Natural killer cell (primary cell): ENCODE data around the gene SMIM10L2A. TPM values are rescaled to one million over a fixed set of nuclear protein-coding genes. Genes with fewer than 3 reads are reported as not detected.
"Not testable (repeated sequence)": the region's sequence is repeated elsewhere in the genome, so short reads cannot be mapped to it uniquely, and the experiment has no call there.

Source experiments
- ATAC-seq, 3 donors: fragments of 150-1000 bp in 2 of 3; fragments of 200-7000 bp in 1 of 3; cut with Tn5 transposase; 1 replicate in 1 of 3; 2 replicates in 2 of 3; pipeline ENCODE4 v1.10.0; 2021; ENCODE audit warnings: mild to moderate bottlenecking in 2 of 3, moderate library complexity in 2 of 3
- DNase-seq, 2 donors: peaks; one replicate each; pipeline versions ENCODE4 v3.0.0 to v3.0.0-alpha.2; 2013 to 2021; ENCODE audit warnings: mixed read lengths in 1 of 2
- H3K27ac ChIP-seq: one replicate; pipeline ENCODE4 v1.5.1; 2013; ENCODE audit warnings: mild to moderate bottlenecking, low read length
- H3K27me3 ChIP-seq: one replicate; pipeline ENCODE4 v1.6.1; 2013; ENCODE audit warnings: low read length; ENCODE audit not compliant: control insufficient read depth, insufficient read depth
- H3K36me3 ChIP-seq: one replicate; pipeline ENCODE4 v1.6.1; 2013; ENCODE audit warnings: low read length; ENCODE audit not compliant: control insufficient read depth, insufficient read depth
- H3K4me1 ChIP-seq: one replicate; pipeline ENCODE4 v1.6.1; 2013; ENCODE audit warnings: low read length; ENCODE audit not compliant: control insufficient read depth, insufficient read depth
- H3K4me3 ChIP-seq: one replicate; pipeline ENCODE4 v1.5.1; 2013; ENCODE audit warnings: low read length
- H3K9me3 ChIP-seq: one replicate; pipeline ENCODE4 v1.6.1; 2013; ENCODE audit warnings: low read length; ENCODE audit not compliant: control insufficient read depth, insufficient read depth
- H3K27ac Mint-ChIP-seq, 2 donors: one replicate each; pipeline ENCODE4 v1.8.0; 2022; ENCODE audit warnings: mild to moderate bottlenecking in 2 of 2, mixed read lengths in 2 of 2, moderate library complexity in 1 of 2
- H3K27me3 Mint-ChIP-seq, 2 donors: one replicate each; pipeline ENCODE4 v1.8.0; 2022; ENCODE audit warnings: low read depth in 2 of 2, mixed read lengths in 2 of 2
- H3K36me3 Mint-ChIP-seq: one replicate; pipeline ENCODE4 v1.8.0; 2022; ENCODE audit warnings: mixed read lengths
- H3K4me1 Mint-ChIP-seq, 2 donors: one replicate each; pipeline ENCODE4 v1.8.0; 2022; ENCODE audit warnings: mixed read lengths in 2 of 2
- H3K4me3 Mint-ChIP-seq: one replicate; pipeline ENCODE4 v1.8.0; 2022; ENCODE audit warnings: mild to moderate bottlenecking, moderate library complexity, mixed read lengths
- H3K9me3 Mint-ChIP-seq, 2 donors: one replicate each; pipeline ENCODE4 v1.8.0; 2022; ENCODE audit warnings: mixed read lengths in 2 of 2
- CTCF ChIP-seq: fragments of 200-600 bp; IDR thresholded peaks from one replicate; pipeline ENCODE4 v1.8.0; 2022; ENCODE audit warnings: antibody characterized with exemption
- WGBS: methylation state at CpG from one replicate; pipeline ENCODE4 v1.1.7; 2013; ENCODE audit warnings: missing lambda C conversion rate; ENCODE audit not compliant: insufficient coverage; 5-methylcytosine and 5-hydroxymethylcytosine counted together
- intact Hi-C: fragments of 100-400 bp; cut with micrococcal nuclease; formaldehyde crosslinking; loops from one replicate; pipeline ENCODE4 v1.14.2; 2022
- total RNA-seq, 4 donors: library from RNA; stranded (reverse); fragments of 120-200 nt in 1 of 4; gene quantifications; one replicate each; pipeline versions ENCODE4 v1.2.3 to v1.2.4, GENCODE V29; 2013 to 2022

The SMIM10L2A gene
- total RNA-seq, 3 donors from 2014 or later (not counting 1 experiment from before 2014, with no cell fraction given) = 0.08 to 0.27 (median 0.14) TPM

DNA sequence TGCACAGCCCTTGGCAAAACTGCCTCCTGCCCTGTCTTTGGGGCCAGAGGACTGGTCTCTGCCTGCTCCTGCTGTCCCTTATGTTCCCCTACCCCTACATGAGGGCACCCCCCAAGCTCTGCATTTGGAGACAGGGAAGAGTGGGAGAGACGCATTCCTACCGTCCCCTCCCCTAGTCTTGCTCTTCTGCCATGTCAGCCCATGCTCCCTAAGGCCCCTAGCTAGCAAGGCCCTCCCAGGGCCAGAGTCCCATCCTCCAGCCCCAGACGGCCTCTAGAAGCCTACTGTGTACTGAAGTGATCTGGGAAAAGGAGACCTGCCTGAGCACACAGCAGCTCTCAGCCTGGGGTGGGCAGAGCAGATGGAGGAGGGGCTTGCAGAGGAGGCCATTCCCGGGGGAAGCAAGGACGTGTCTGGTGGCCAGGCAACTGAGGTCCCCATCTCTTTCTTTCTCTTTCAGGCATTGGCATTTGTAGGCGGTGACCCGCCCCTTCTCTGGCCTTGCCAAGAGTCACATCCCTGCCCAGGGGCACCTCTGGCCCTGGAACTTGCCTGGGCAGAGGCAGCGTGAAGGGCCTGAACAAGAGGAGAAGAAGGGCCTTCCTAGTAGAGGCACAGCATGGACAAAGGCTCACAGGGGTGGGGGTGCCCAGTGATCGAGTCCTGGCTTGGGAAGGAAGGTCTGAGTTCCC is 1.6 kb downstream of the SMIM10L2A start:
- H3K27ac Mint-ChIP-seq, H3K9me3 Mint-ChIP-seq, H3K4me1 Mint-ChIP-seq, H3K36me3 Mint-ChIP-seq, H3K27me3 ChIP-seq, H3K27ac ChIP-seq, DNase-seq, intact Hi-C loops, H3K4me3 ChIP-seq, H3K36me3 ChIP-seq, H3K9me3 ChIP-seq, ATAC-seq: not testable (repeated sequence)
- 96% methylated on average over 5 of the region's 9 CpGs for WGBS
- peaks cover 8 to 23% of the 10 kb centered on the region in 2 donors for H3K27me3 Mint-ChIP-seq
- H3K4me3 Mint-ChIP-seq = peak overlapping the region; percentile 71
- peaks cover 12% of the 10 kb centered on the region for H3K4me1 ChIP-seq

DNA sequence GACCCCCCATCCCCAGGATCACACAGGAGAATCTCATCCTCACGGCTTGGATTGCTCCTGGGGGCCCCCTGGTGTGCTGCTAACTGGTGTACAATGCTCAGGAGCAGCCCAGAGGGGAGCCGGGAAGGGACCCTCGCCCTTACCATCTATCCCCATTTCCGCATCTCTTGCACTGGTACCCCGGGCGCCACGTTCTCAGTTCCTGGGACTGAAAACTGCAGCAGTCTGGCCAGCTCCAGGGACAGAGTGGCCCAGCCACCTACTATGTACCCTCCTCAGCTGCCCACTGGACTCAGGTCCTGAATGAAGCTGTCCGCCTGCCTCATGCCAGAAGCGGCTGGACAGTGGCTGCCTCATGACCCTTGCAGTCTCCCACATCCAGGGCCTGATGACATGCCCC is 2.7 kb downstream of the SMIM10L2A start:
- Histone ChIP-seq H3K27ac (no peak overlapping the region), H3K36me3 (no peaks in the 10 kb centered on the region), H3K27me3 (no peaks in the 10 kb centered on the region), H3K9me3 (no peaks in the 10 kb centered on the region), H3K4me1 (peaks cover 12% of the 10 kb centered on the region), H3K4me3 (no peak overlapping the region)
- Mint-ChIP-seq H3K27me3 (peaks cover 8 to 34% of the 10 kb centered on the region in 2 donors), H3K9me3 (no peaks in the 10 kb centered on the region), H3K4me1 (peaks cover 5 to 6% of the 10 kb centered on the region in 2 donors), H3K4me3 (no peak overlapping the region), H3K27ac (no peak overlapping the region), H3K36me3 (no peaks in the 10 kb centered on the region)
- ATAC-seq = no peak
- intact Hi-C loops = no loop called here
- WGBS = 96% methylated on average over 9 of the region's 9 CpGs
- TF ChIP-seq CTCF = no peak
- no peak for DNase-seq

DNA sequence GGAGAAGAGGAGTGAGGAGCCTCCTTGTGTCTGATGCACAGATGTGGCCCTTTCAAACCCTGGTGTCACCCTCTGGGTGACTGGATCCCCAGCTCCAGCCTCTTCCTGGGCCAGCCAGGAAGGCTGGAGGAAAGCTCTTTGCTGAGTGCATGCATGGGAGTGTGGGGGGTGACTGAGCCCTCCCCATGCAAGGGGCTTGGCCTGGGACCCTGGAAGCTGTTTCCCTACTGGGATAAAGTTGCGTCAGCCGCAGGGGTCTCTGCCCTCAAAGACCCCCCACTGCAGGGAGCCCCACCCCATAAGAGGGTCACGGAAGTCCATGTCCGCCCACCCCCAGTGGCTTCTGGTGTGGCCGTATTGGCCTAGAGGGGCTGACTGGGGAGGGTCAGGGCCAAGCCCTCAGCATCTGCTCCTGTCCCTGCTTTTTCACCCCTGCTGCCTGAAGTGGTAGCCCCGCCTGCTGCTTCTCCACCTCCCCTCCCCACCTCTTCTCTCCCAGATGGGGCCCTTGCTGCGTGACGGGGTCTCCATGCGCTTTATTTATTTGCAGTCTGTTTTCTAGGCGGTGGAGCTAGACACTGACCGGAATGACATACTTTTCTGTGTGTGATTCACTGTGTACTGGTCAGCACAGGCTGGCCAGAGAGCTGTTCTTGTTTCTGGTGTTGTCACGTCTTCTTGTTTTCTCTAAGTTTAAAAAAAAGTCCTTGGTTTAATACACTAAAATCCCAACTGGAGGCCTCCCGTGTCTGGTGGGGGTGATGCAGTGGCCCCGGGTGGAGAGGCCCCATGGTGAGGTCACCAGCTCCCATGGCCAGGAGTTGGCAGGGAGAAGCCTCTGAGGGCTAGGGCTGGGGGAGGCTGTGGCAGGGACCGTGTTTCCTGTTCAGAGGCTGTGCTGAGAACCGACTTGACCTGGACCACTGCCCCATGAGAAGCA is 3.6 kb downstream of the SMIM10L2A start:
- Mint-ChIP-seq H3K4me1 (peaks cover 5 to 6% of the 10 kb centered on the region in 2 donors), H3K36me3 (no peaks in the 10 kb centered on the region), H3K4me3 (no peak overlapping the region), H3K27me3 (peaks cover 15 to 42% of the 10 kb centered on the region in 2 donors), H3K27ac (no peak overlapping the region), H3K9me3 (no peaks in the 10 kb centered on the region)
- H3K27me3 ChIP-seq = no peaks in the 10 kb centered on the region
- DNase-seq (no peak), ATAC-seq (no peak)
- intact Hi-C loops = no loop called here
- H3K36me3 ChIP-seq = no peaks in the 10 kb centered on the region
- H3K9me3 ChIP-seq = no peaks in the 10 kb centered on the region
- no peak overlapping the region for H3K4me3 ChIP-seq
- peaks cover 12% of the 10 kb centered on the region for H3K4me1 ChIP-seq
- whole genome bisulfite sequencing = 88% methylated on average over 12 of the region's 16 CpGs
- no peak overlapping the region for H3K27ac ChIP-seq
- TF ChIP-seq CTCF = no peak

GRCh38 chrX:135429429-135429828 is 7.7 kb downstream of the SMIM10L2A start:
- H3K4me3 ChIP-seq = no peak overlapping the region
- DNase-seq = no peak
- no peak overlapping the region for H3K27ac ChIP-seq
- no peaks in the 10 kb centered on the region for H3K27me3 ChIP-seq
- 82% methylated on average over 1 of the region's 1 CpG for WGBS
- Mint-ChIP-seq H3K27me3 (peaks cover 23 to 58% of the 10 kb centered on the region in 2 donors), H3K4me1 (no peaks in the 10 kb centered on the region), H3K36me3 (no peaks in the 10 kb centered on the region), H3K9me3 (peaks cover 0 to 7% of the 10 kb centered on the region in 2 donors), H3K27ac (no peak overlapping the region), H3K4me3 (no peak overlapping the region)
- no peak for ATAC-seq
- H3K9me3 ChIP-seq = no peaks in the 10 kb centered on the region
- no peaks in the 10 kb centered on the region for H3K36me3 ChIP-seq
- no peaks in the 10 kb centered on the region for H3K4me1 ChIP-seq
- no peak for TF ChIP-seq CTCF
- intact Hi-C loops = no loop called here
